GM12801 (cell line): ENCODE data around the gene ABTB2.

Experiments used
- CTCF ChIP-seq: IDR thresholded peaks from one replicate; pipeline ENCODE4 v1.5.1; 2011; ENCODE audit warnings: control low read depth; ENCODE audit not compliant: insufficient read length; ENCODE audit errors: extremely low read depth

The ABTB2 gene

GRCh38 chr11:34268906-34269430 lies 88.8 kb downstream of the ABTB2 start:
- no peak for TF ChIP-seq CTCF

- no peak for TF ChIP-seq CTCF
Observed at GRCh38 chr11:34267417-34267816, 90.4 kb downstream of the ABTB2 start.

GRCh38 chr11:34267013-34267412 lies 90.8 kb downstream of the ABTB2 start:
- TF ChIP-seq CTCF: no peak

- TF ChIP-seq CTCF: no peak
Observed at GRCh38 chr11:34266090-34266912, 91.5 kb downstream of the ABTB2 start.

- TF ChIP-seq CTCF: no peak
Observed at GRCh38 chr11:34264303-34265110, 93.3 kb downstream of the ABTB2 start.

GRCh38 chr11:34263441-34264091 lies 94.2 kb downstream of the ABTB2 start:
- TF ChIP-seq CTCF: no peak

- TF ChIP-seq CTCF: no peak
Observed at GRCh38 chr11:34262531-34263081, 95.2 kb downstream of the ABTB2 start.
